HG03064 (cell line): ENCODE data around the gene VPS13D.

Experiments
- ATAC-seq: cut with Tn5 transposase; IDR thresholded peaks from one replicate; pipeline ENCODE4 v1.9.1; 2021; ENCODE audit warnings: low read depth; ENCODE audit not compliant: unreplicated experiment

VPS13D gene

GRCh38 chr1:12397462-12398450 lies 167.9 kb downstream of the VPS13D start:
- ATAC-seq, result no peak

GRCh38 chr1:12398479-12398878 lies 168.6 kb downstream of the VPS13D start:
- ATAC-seq, result no peak

- ATAC-seq, result no peak
Observed at GRCh38 chr1:12400027-12400693, 170.3 kb downstream of the VPS13D start.

GRCh38 chr1:12402159-12402673 lies 172.4 kb downstream of the VPS13D start:
- no peak for ATAC-seq

GRCh38 chr1:12402842-12403241 lies 173.0 kb downstream of the VPS13D start:
- ATAC-seq, result no peak

- no peak for ATAC-seq
Observed at GRCh38 chr1:12404918-12405317, 175.1 kb downstream of the VPS13D start.

GRCh38 chr1:12405325-12406210 lies 175.7 kb downstream of the VPS13D start:
- ATAC-seq, result no peak

GRCh38 chr1:12406211-12407021 lies 176.6 kb downstream of the VPS13D start:
- ATAC-seq, result no peak

- no peak for ATAC-seq
Observed at GRCh38 chr1:12407050-12407961, 177.5 kb downstream of the VPS13D start.

- no peak for ATAC-seq
Observed at GRCh38 chr1:12407962-12408454, 178.2 kb downstream of the VPS13D start.

- no peak for ATAC-seq
Observed at GRCh38 chr1:12408662-12409061, 178.8 kb downstream of the VPS13D start.

- ATAC-seq, result no peak
Observed at GRCh38 chr1:12409681-12410080, 179.9 kb downstream of the VPS13D start.

- ATAC-seq, result no peak
Observed at GRCh38 chr1:12410351-12410750, 180.5 kb downstream of the VPS13D start.

- no peak for ATAC-seq
Observed at GRCh38 chr1:12411098-12411497, 181.3 kb downstream of the VPS13D start.

GRCh38 chr1:12411747-12412146 lies 181.9 kb downstream of the VPS13D start:
- no peak for ATAC-seq

GRCh38 chr1:12412439-12412838 lies 182.6 kb downstream of the VPS13D start:
- no peak for ATAC-seq

GRCh38 chr1:12413664-12414410 lies 184.0 kb downstream of the VPS13D start:
- no peak for ATAC-seq
